Mesenchymal stem cell (in vitro differentiated cells and primary cell): ENCODE data around the gene IL24.

Experiments used
- DNase-seq: peaks from one replicate; pipeline ENCODE4 v3.0.0-alpha.2; 2013
- H2AFZ ChIP-seq: one replicate; pipeline ENCODE4 v1.6.1; 2013; ENCODE audit warnings: low read depth, mild to moderate bottlenecking, control low read depth, inconsistent platforms, low read length, moderate library complexity
- H2AK5ac ChIP-seq: 2 replicates; pipeline ENCODE4 v1.6.1; 2013; ENCODE audit warnings: low read length, moderate library complexity, mild to moderate bottlenecking, inconsistent platforms; ENCODE audit not compliant: severe bottlenecking
- H2BK120ac ChIP-seq: one replicate; pipeline ENCODE4 v1.6.1; 2013; ENCODE audit warnings: low read depth, mild to moderate bottlenecking, inconsistent platforms, low read length, moderate library complexity
- H2BK12ac ChIP-seq, 2 experiments: one replicate each; pipeline ENCODE4 v1.6.1; 2013; ENCODE audit warnings: inconsistent platforms in 2 of 2, low read length in 2 of 2, mild to moderate bottlenecking in 2 of 2, moderate library complexity in 2 of 2, control low read depth in 1 of 2
- H2BK15ac ChIP-seq: one replicate; pipeline ENCODE4 v1.6.1; 2013; ENCODE audit warnings: mild to moderate bottlenecking, low read depth, inconsistent platforms; ENCODE audit not compliant: poor library complexity, severe bottlenecking
- H2BK5ac ChIP-seq: 2 replicates; pipeline ENCODE4 v1.6.1; 2013; ENCODE audit warnings: low read depth, mild to moderate bottlenecking, low read length, control low read depth, inconsistent platforms; ENCODE audit not compliant: poor library complexity, severe bottlenecking
- H3K14ac ChIP-seq, 2 experiments: one replicate each; pipeline ENCODE4 v1.6.1; 2013; ENCODE audit warnings: inconsistent platforms in 2 of 2, low read length in 2 of 2, control low read depth in 1 of 2, mild to moderate bottlenecking in 1 of 2, moderate library complexity in 1 of 2
- H3K18ac ChIP-seq, 2 experiments: one replicate each; pipeline ENCODE4 v1.6.1; 2013; ENCODE audit warnings: inconsistent platforms in 2 of 2, low read length in 2 of 2, control low read depth in 1 of 2, low read depth in 1 of 2, mild to moderate bottlenecking in 1 of 2
- H3K23ac ChIP-seq, 2 experiments: one replicate each; pipeline ENCODE4 v1.6.1; 2013; ENCODE audit warnings: inconsistent platforms in 2 of 2, low read length in 2 of 2, mild to moderate bottlenecking in 2 of 2, moderate library complexity in 2 of 2, control low read depth in 1 of 2
- H3K27ac ChIP-seq: 2 replicates; pipeline ENCODE4 v1.5.1; 2013; ENCODE audit warnings: mild to moderate bottlenecking, moderate library complexity, low read length, control low read depth, inconsistent platforms; ENCODE audit not compliant: poor library complexity, severe bottlenecking
- H3K27me3 ChIP-seq, 2 experiments: 2 replicates each; pipeline versions ENCODE4 v1.6.1 to v1.7.0; 2013; ENCODE audit warnings: low read length in 2 of 2, mild to moderate bottlenecking in 2 of 2, moderate library complexity in 2 of 2, control low read depth in 1 of 2, inconsistent platforms in 1 of 2; ENCODE audit not compliant: control insufficient read depth in 1 of 2, insufficient read depth in 1 of 2
- H3K36me3 ChIP-seq, 2 experiments: 2 replicates each; pipeline versions ENCODE4 v1.6.1 to v1.7.0; 2013; ENCODE audit warnings: low read length in 2 of 2, control low read depth in 1 of 2, inconsistent platforms in 1 of 2, low read depth in 1 of 2, mild to moderate bottlenecking in 1 of 2; ENCODE audit not compliant: insufficient read depth in 2 of 2, control insufficient read depth in 1 of 2
- H3K4ac ChIP-seq, 2 experiments: one replicate each; pipeline ENCODE4 v1.6.1; 2013; ENCODE audit warnings: inconsistent platforms in 2 of 2, low read length in 2 of 2, mild to moderate bottlenecking in 2 of 2, moderate library complexity in 2 of 2, control low read depth in 1 of 2, low read depth in 1 of 2
- H3K4me1 ChIP-seq: 2 replicates; pipeline ENCODE4 v1.6.1; 2013; ENCODE audit warnings: low read depth, low read length, control low read depth; ENCODE audit not compliant: control insufficient read depth, insufficient read depth
- H3K4me2 ChIP-seq: 2 replicates; pipeline ENCODE4 v1.6.1; 2013; ENCODE audit warnings: low read length, mild to moderate bottlenecking, inconsistent platforms; ENCODE audit not compliant: poor library complexity, severe bottlenecking
- H3K4me3 ChIP-seq, 2 experiments: 2 replicates each; pipeline versions ENCODE4 v1.5.1 to v1.7.0; 2013; ENCODE audit warnings: low read length in 2 of 2, mild to moderate bottlenecking in 2 of 2, control low read depth in 1 of 2, low read depth in 1 of 2; ENCODE audit not compliant: insufficient read depth in 1 of 2
- H3K79me1 ChIP-seq: replicated peaks from 2 replicates; pipeline ENCODE4 v1.6.1; 2013; ENCODE audit warnings: mild to moderate bottlenecking, control low read depth, low read length, inconsistent platforms; ENCODE audit not compliant: poor library complexity, severe bottlenecking
- H3K9ac ChIP-seq: 2 replicates; pipeline ENCODE4 v1.7.0; 2013; ENCODE audit warnings: mild to moderate bottlenecking, low read length, moderate library complexity
- H3K9me3 ChIP-seq: 2 replicates; pipeline ENCODE4 v1.7.0; 2013; ENCODE audit warnings: mild to moderate bottlenecking, low read length; ENCODE audit not compliant: control insufficient read depth
- H4K8ac ChIP-seq: one replicate; pipeline ENCODE4 v1.6.1; 2013; ENCODE audit warnings: inconsistent platforms, mild to moderate bottlenecking, low read length, moderate library complexity
- H4K91ac ChIP-seq: one replicate; pipeline ENCODE4 v1.6.1; 2013; ENCODE audit warnings: mild to moderate bottlenecking, low read length, inconsistent platforms
- WGBS: methylation state at CpG from one replicate; pipeline ENCODE4 v1.1.7; 2013; ENCODE audit warnings: mixed read lengths; 5-methylcytosine and 5-hydroxymethylcytosine counted together

The IL24 gene

DNA sequence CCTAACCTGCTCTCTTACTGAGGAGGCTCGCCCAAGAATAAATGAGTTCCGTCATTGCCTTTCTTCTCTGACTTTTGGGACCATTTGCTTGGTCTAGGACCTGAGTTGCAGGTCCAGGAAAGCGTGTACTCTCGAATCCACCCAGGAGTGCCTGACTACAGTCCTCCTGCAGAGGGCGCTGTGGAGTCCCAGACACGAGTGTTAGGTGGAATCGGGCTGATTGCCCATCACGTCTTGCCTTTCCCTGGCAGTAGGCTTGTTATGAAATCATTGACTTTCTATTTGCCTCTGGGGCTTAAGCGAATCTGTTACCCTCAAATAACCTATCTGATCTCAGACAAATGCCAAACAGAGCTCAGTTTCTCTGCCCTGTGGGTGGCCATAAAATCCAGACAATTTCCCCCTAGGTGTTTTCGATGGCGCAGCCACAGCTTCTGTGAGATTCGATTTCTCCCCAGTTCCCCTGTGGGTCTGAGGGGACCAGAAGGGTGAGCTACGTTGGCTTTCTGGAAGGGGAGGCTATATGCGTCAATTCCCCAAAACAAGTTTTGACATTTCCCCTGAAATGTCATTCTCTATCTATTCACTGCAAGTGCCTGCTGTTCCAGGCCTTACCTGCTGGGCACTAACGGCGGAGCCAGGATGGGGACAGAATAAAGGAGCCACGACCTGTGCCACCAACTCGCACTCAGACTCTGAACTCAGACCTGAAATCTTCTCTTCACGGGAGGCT, 32.1 kb upstream of the IL24 start, which contains the start of gene IL20:
IL20 (plus strand) TSS at position 685 of the 733 bp plus-strand sequence. CDS start 230 bp downstream, outside the sequence.
- Histone ChIP-seq H3K4me3 (no peak within 1 kb of the TSS), H3K23ac (no peak within 1 kb of the TSS), H3K4ac (no peak within 1 kb of the TSS), H3K79me1 (no peaks in the 10 kb centered on the region), H2AK5ac (no peak within 1 kb of the TSS), H2AFZ (no peak within 1 kb of the TSS), H2BK15ac (no peak within 1 kb of the TSS), H2BK12ac (no peak within 1 kb of the TSS), H3K4me1 (no peaks in the 10 kb centered on the region), H3K27me3 (peaks cover 8 to 46% of the 10 kb centered on the region in 2 experiments), H4K91ac (no peak within 1 kb of the TSS), H3K9ac (no peak within 1 kb of the TSS), H3K36me3 (no peaks in the 10 kb centered on the region), H3K14ac (no peak within 1 kb of the TSS), H3K4me2 (no peak within 1 kb of the TSS), H3K9me3 (no peaks in the 10 kb centered on the region), H2BK5ac (no peak within 1 kb of the TSS), H3K18ac (no peak within 1 kb of the TSS), H4K8ac (no peak within 1 kb of the TSS), H2BK120ac (no peak within 1 kb of the TSS), H3K27ac (no peak within 1 kb of the TSS)
- WGBS: 52% methylated on average over 19 of the region's 19 CpGs
- peak; percentile 64 for DNase-seq

- DNase-seq: peak; percentile 55
- Histone ChIP-seq H2BK12ac (no peak overlapping the region), H3K79me1 (no peaks in the 10 kb centered on the region), H3K23ac (no peak overlapping the region), H2AK5ac (no peak overlapping the region), H3K4me3 (no peak overlapping the region), H4K91ac (no peak overlapping the region), H3K4ac (no peak overlapping the region), H4K8ac (no peak overlapping the region), H3K18ac (no peak overlapping the region), H3K4me1 (no peaks in the 10 kb centered on the region), H3K14ac (no peak overlapping the region), H3K4me2 (no peak overlapping the region), H3K27ac (no peak overlapping the region), H2AFZ (no peak overlapping the region), H3K9ac (no peak overlapping the region), H3K9me3 (no peaks in the 10 kb centered on the region), H2BK5ac (no peak overlapping the region), H3K36me3 (no peaks in the 10 kb centered on the region), H2BK120ac (no peak overlapping the region), H2BK15ac (no peak overlapping the region), H3K27me3 (peaks cover 6 to 45% of the 10 kb centered on the region in 2 experiments)
- 75% methylated on average over 1 of the region's 2 CpGs for whole genome bisulfite sequencing
These were observed 31.2 kb upstream of the IL24 start for GRCh38 chr1:206866062-206866461.

DNA sequence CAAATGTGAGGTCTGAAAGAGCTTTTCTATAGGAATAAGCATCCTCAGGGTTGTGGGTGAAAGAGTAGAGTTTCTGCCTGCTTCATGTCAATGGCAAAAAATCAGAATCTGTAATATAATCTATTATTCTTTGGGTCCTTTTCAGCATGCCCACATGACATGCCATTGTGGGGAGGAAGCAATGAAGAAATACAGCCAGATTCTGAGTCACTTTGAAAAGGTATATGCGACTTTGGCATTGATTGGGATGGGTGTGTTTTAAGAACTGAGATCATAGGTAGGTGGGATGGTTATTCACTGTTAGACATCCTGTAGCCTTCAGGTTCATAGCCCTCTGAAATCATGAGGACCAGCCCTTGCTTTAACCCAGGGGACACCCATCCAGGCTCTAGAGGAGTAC, 30.0 kb upstream of the IL24 start:
- H4K8ac ChIP-seq: no peak overlapping the region
- no peaks in the 10 kb centered on the region for H3K79me1 ChIP-seq
- H3K18ac ChIP-seq: no peak overlapping the region
- H3K23ac ChIP-seq: no peak overlapping the region
- H3K27me3 ChIP-seq: peaks cover 3 to 40% of the 10 kb centered on the region in 2 experiments
- H3K4ac ChIP-seq: no peak overlapping the region
- H3K4me1 ChIP-seq: no peaks in the 10 kb centered on the region
- no peak for DNase-seq
- no peak overlapping the region for H4K91ac ChIP-seq
- H3K36me3 ChIP-seq: no peaks in the 10 kb centered on the region
- H2BK120ac ChIP-seq: no peak overlapping the region
- no peak overlapping the region for H3K4me2 ChIP-seq
- H2BK12ac ChIP-seq: no peak overlapping the region
- WGBS: 83% methylated on average over 1 of the region's 1 CpG
- H2AFZ ChIP-seq: no peak overlapping the region
- no peak overlapping the region for H3K9ac ChIP-seq
- H2AK5ac ChIP-seq: no peak overlapping the region
- H2BK15ac ChIP-seq: no peak overlapping the region
- H3K9me3 ChIP-seq: no peaks in the 10 kb centered on the region
- no peak overlapping the region for H2BK5ac ChIP-seq
- H3K14ac ChIP-seq: no peak overlapping the region
- H3K4me3 ChIP-seq: no peak overlapping the region
- no peak overlapping the region for H3K27ac ChIP-seq

- Histone ChIP-seq H3K36me3 (no peaks in the 10 kb centered on the region), H4K91ac (no peak overlapping the region), H3K9me3 (no peaks in the 10 kb centered on the region), H2AFZ (no peak overlapping the region), H3K79me1 (no peaks in the 10 kb centered on the region), H3K14ac (no peak overlapping the region), H4K8ac (no peak overlapping the region), H3K27ac (no peak overlapping the region), H3K4me1 (no peaks in the 10 kb centered on the region), H3K4ac (no peak overlapping the region), H3K4me2 (no peak overlapping the region), H3K27me3 (peaks cover 3 to 40% of the 10 kb centered on the region in 2 experiments), H3K4me3 (no peak overlapping the region), H2BK120ac (no peak overlapping the region), H2AK5ac (no peak overlapping the region), H2BK15ac (no peak overlapping the region), H2BK5ac (no peak overlapping the region), H3K9ac (no peak overlapping the region), H3K18ac (no peak overlapping the region), H2BK12ac (no peak overlapping the region), H3K23ac (no peak overlapping the region)
- DNase-seq: no peak
These were observed 29.5 kb upstream of the IL24 start for GRCh38 chr1:206867716-206868115.
